Kidney (tissue), 14 donors: ENCODE data around the gene SMAD7. TPM values are rescaled to one million over a fixed set of nuclear protein-coding genes. Genes with fewer than 3 reads are reported as not detected.
"Not testable (repeated sequence)": the region's sequence is repeated elsewhere in the genome, so short reads cannot be mapped to it uniquely, and the experiment has no call there.

Source experiments
- DNase-seq, 5 donors: peaks; one replicate each; pipeline ENCODE4 v3.0.0-alpha.2; 2013 to 2020
- FAIRE-seq: peaks from 2 replicates; lab custom pipeline; 2012; peaks lifted over from hg19 to GRCh38; lab: Jason Lieb, UNC
- H3K27ac ChIP-seq, 2 donors: one replicate each; pipeline ENCODE4 v1.7.0; 2013; ENCODE audit warnings: low read depth in 2 of 2, low read length in 2 of 2, inconsistent platforms in 1 of 2
- H3K27me3 ChIP-seq: one replicate; pipeline ENCODE4 v1.7.1; 2013; ENCODE audit warnings: low read length, inconsistent platforms; ENCODE audit not compliant: control insufficient read depth, insufficient read depth
- H3K36me3 ChIP-seq, 3 donors: one replicate each; pipeline versions ENCODE4 v1.7.0 to v1.7.1; 2013; ENCODE audit warnings: low read length in 3 of 3, control low read depth in 1 of 3, inconsistent platforms in 1 of 3; ENCODE audit not compliant: insufficient read depth in 3 of 3, control insufficient read depth in 2 of 3
- H3K4me1 ChIP-seq, 3 donors: one replicate each; pipeline versions ENCODE4 v1.7.0 to v1.7.1; 2013; ENCODE audit warnings: low read length in 3 of 3, inconsistent platforms in 1 of 3, low read depth in 1 of 3; ENCODE audit not compliant: control insufficient read depth in 2 of 3, insufficient read depth in 2 of 3
- H3K4me3 ChIP-seq, 3 donors: one replicate each; pipeline versions ENCODE4 v1.7.0 to v1.8.1; 2013; ENCODE audit warnings: low read length in 3 of 3, control low read depth in 1 of 3, inconsistent platforms in 1 of 3
- H3K9ac ChIP-seq, 3 donors: one replicate each; pipeline versions ENCODE4 v1.7.0 to v1.7.1; 2013; ENCODE audit warnings: low read length in 3 of 3, control low read depth in 1 of 3, inconsistent platforms in 1 of 3
- H3K9me3 ChIP-seq, 3 donors: one replicate each; pipeline versions ENCODE4 v1.7.0 to v1.7.1; 2013; ENCODE audit warnings: low read length in 3 of 3, control low read depth in 1 of 3, inconsistent platforms in 1 of 3; ENCODE audit not compliant: control insufficient read depth in 2 of 3, insufficient read depth in 1 of 3
- CTCF ChIP-seq: IDR thresholded peaks from 3 replicates; pipeline ENCODE4 v1.5.1; 2012; ENCODE audit warnings: mild to moderate bottlenecking, moderate library complexity, borderline replicate concordance; ENCODE audit not compliant: insufficient read depth; ENCODE audit errors: extremely low read depth
- intact Hi-C: fragments of 100-400 bp; cut with DNase I; formaldehyde crosslinking; loops from one replicate; pipeline ENCODE4 v1.11.1; 2022
- polyA plus RNA-seq: library from polyadenylated mRNA; stranded (reverse); fragments of 350-450 nt; fragmentation: Illumina TruSeq; extraction: RNeasy Lipid Tissue Mini Kit (QIAGEN cat#74804); gene quantifications from one replicate; pipeline ENCODE4 v1.2.3, GENCODE V29; 2014; ENCODE audit warnings: low read depth, low replicate concordance; ENCODE audit not compliant: insufficient read depth
- total RNA-seq: library from RNA; stranded (reverse); fragmentation: NEBNext Ultra II Directional; extraction: Animal tissue kit (Norgen Biotek cat#: 25700); gene quantifications from one replicate; pipeline ENCODE4 v1.2.1, GENCODE V29; 2021
- donor health status: control.
- donor health status: control.
- donor health status: control.
- donor health status: control.
- donor health status: control.
- donor health status: DM: yes; HTN: yes; CAD: no.
- donor health status: Normal renal cell carcinoma (clear cell type).

Gene SMAD7
- total and polyA plus RNA-seq, 2 donors from 2014 or later = 17.3 to 32.6 TPM

DNA sequence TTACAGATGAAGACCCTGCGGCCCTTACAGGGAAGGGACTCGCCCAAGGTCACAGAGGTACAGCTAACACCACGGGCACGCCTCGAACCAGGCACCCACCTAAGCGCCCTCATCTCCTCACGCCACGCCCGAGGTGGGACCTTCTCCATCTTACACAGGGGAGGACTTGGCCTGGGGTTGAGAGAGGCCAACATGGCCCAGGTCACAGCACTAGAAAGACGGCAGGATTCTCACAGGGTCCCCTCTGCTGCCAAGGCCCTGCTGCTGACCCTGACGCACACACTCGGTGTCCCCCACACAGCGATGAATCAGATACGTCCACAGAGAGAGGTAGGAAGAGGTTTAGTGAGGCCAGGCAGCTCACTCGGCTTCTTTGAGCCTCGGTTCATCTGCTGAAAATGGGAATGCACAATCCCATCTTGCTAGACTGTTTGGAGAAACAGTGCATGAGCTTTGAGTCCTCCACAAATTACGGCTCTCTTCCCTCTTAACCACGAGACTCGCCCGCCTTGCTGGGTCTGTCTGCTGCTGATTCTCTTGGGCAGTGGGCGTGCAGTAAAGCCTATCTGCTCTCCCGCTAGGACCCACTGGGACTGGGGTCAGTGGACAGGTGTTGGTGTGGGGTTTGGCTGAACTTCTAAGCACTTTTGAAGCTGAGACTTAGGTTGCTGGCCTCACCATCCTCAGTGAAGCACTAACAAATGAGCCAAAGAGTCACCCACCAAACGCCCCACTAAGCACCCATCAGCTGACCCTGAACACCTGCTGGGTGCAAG is 79.2 kb downstream of the SMAD7 start:
- Histone ChIP-seq H3K36me3 (no peaks in the 10 kb centered on the region), H3K4me3 (no peak overlapping the region)
- FAIRE-seq = no peak

GRCh38 chr18:48870926-48871325 is 79.8 kb downstream of the SMAD7 start:
- H3K27me3 ChIP-seq, H3K27ac ChIP-seq, intact Hi-C loops, H3K4me1 ChIP-seq, H3K36me3 ChIP-seq, H3K9me3 ChIP-seq, FAIRE-seq, H3K4me3 ChIP-seq, H3K9ac ChIP-seq: not testable (repeated sequence)
- peak in 1 of 5 donors; percentile 42 for DNase-seq

More for the DNA sequence above, 79.2 kb downstream of the SMAD7 start:
- no peak overlapping the region for H3K9ac ChIP-seq
- H3K27ac ChIP-seq = no peak overlapping the region
- intact Hi-C loops = no loop called here
- peak in 1 of 5 donors; percentile 56 for DNase-seq
- peaks cover 0 to 3% (median 0%) of the 10 kb centered on the region in 3 donors for H3K4me1 ChIP-seq
- no peaks in the 10 kb centered on the region for H3K27me3 ChIP-seq
- no peaks in the 10 kb centered on the region for H3K9me3 ChIP-seq
- no peak for TF ChIP-seq CTCF
